Activated B cell treated with CpG ODN at 0.5 μM for 24 hours (primary cell): ENCODE results near the gene EML6. TPM values are rescaled to one million over a fixed set of nuclear protein-coding genes. Genes with fewer than 3 reads are reported as not detected.

ENCODE experiments used
- ATAC-seq: fragments of 200-7000 bp; cut with Tn5 transposase; one replicate; pipeline ENCODE4 v1.10.0; 2021; ENCODE audit warnings: low read depth, mild to moderate bottlenecking, moderate library complexity
- CTCF ChIA-PET: fragments of 350-600 bp; sonication (Branson Sonifier 250); formaldehyde crosslinking; loops from one replicate; lab custom pipeline; 2021; ENCODE audit warnings: antibody characterized with exemption; lab: Charles Lee
- POLR2A ChIA-PET: fragments of 350-600 bp; sonication (Branson Sonifier 250); formaldehyde crosslinking; loops from one replicate; lab custom pipeline; 2021; ENCODE audit warnings: antibody characterized with exemption; lab: Charles Lee
- DNase-seq: peaks from one replicate; pipeline ENCODE4 v3.0.0; 2022
- H3K27ac Mint-ChIP-seq: one replicate; pipeline ENCODE4 v1.8.0; 2020; ENCODE audit warnings: mixed read lengths
- H3K27me3 Mint-ChIP-seq: one replicate; pipeline ENCODE4 v1.8.0; 2021; ENCODE audit warnings: mixed read lengths
- H3K36me3 Mint-ChIP-seq: one replicate; pipeline ENCODE4 v1.8.0; 2021; ENCODE audit warnings: low read depth, mixed read lengths
- H3K4me1 Mint-ChIP-seq: one replicate; pipeline ENCODE4 v1.8.0; 2021; ENCODE audit warnings: mixed read lengths
- H3K4me3 Mint-ChIP-seq: one replicate; pipeline ENCODE4 v1.8.0; 2020; ENCODE audit warnings: mild to moderate bottlenecking, mixed read lengths
- H3K9me3 Mint-ChIP-seq: one replicate; pipeline ENCODE4 v1.8.0; 2020; ENCODE audit warnings: mixed read lengths
- intact Hi-C: fragments of 100-400 bp; cut with micrococcal nuclease; formaldehyde crosslinking; loops from one replicate; pipeline ENCODE4 v1.15.1; 2024
- total RNA-seq: library from RNA; stranded (reverse); gene quantifications from 2 replicates; pipeline ENCODE4 v1.2.3, GENCODE V29; 2022
- TF ChIP-seq, protein P1 (sequence below): fragments of 200-600 bp; IDR thresholded peaks from one replicate; pipeline ENCODE4 v1.8.0; 2022; ENCODE audit warnings: antibody characterized with exemption, mild to moderate bottlenecking

EML6 gene
- total RNA-seq, 1 donor from 2014 or later: 31.5 TPM

DNA sequence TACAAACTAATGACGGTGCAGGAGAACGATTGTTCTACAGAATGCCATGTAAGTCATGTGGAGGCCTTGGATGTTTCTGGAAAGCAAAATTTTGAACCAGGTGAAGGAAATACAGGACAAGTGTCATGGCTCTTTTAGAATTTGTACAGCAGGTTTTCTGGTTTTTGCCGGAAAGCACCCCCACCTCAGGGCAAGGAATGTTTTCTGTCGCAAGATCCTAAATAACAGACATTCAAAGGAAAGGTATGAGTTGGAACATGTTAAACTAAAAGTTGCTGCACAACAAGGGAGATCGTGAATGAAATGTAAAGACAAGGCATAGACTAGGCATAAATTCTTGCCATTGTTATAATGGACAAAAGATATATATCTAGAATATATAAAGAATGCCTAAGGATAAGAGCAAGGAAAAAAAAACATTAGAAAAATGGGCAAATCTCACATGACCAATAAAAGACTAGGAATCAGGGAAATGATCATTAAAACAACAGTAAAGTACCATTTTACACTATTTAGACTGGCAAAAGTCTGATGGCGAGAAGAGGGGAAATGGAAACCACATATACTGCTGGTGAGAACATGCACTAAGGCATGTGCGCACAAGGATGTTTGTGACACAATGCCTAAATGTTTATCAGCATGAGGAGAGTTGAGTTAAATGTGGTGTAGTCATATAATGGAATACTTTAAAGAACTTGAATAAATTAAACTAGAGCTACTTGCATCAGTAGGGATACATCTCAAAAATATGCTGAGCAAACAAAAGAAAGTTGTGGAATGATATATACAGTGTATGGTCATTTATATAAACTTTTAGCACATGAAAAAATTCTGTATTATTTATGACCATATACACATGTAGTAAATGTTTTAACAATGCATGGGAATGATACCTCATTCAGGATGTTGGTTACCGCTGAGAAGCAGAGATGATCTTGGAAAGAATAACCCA lies 127.0 kb downstream of the EML6 start:
- no peak for DNase-seq
- POLR2A ChIA-PET: no interaction called here
- ATAC-seq: no peak
- H3K36me3 Mint-ChIP-seq: peaks cover 16% of the 10 kb centered on the region
- no peaks in the 10 kb centered on the region for H3K27me3 Mint-ChIP-seq
- CTCF ChIA-PET: no interaction called here
- H3K27ac Mint-ChIP-seq: no peak overlapping the region
- H3K4me3 Mint-ChIP-seq: no peak overlapping the region
- intact Hi-C loops: no loop called here
- peaks cover 5% of the 10 kb centered on the region for H3K4me1 Mint-ChIP-seq
- TF ChIP-seq, protein P1, sequence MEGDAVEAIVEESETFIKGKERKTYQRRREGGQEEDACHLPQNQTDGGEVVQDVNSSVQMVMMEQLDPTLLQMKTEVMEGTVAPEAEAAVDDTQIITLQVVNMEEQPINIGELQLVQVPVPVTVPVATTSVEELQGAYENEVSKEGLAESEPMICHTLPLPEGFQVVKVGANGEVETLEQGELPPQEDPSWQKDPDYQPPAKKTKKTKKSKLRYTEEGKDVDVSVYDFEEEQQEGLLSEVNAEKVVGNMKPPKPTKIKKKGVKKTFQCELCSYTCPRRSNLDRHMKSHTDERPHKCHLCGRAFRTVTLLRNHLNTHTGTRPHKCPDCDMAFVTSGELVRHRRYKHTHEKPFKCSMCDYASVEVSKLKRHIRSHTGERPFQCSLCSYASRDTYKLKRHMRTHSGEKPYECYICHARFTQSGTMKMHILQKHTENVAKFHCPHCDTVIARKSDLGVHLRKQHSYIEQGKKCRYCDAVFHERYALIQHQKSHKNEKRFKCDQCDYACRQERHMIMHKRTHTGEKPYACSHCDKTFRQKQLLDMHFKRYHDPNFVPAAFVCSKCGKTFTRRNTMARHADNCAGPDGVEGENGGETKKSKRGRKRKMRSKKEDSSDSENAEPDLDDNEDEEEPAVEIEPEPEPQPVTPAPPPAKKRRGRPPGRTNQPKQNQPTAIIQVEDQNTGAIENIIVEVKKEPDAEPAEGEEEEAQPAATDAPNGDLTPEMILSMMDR: no peak
- H3K9me3 Mint-ChIP-seq: no peaks in the 10 kb centered on the region

DNA sequence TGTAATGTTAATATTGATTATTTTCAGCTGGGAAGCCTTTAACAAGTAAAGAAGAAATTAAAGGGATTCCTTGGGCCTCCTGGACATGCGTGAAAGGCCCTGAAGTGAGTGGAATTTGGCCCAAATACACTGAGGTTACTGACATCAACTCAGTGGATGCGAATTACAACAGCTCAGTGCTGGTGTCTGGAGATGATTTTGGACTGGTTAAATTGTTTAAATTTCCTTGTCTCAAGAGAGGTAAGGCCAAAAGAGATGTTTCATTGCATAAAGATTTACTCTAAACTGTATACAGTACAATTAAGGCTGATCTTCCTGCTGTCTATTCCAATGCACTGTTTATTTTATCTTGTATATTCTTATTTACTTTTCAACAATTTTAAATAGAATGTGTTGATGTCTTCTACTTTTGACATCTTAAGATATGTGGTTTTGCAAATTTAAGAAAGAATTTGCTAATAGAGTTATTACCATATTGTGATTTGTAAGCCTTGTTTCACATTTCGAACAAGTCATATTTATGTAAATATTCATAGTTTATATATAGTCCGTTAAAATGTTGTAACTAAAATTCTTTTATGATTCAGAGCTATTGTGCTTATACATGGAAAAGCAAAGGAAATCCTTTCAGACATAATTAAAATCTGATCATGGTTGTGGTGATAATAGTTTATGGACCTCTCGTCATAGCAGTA lies 130.3 kb downstream of the EML6 start:
- intact Hi-C loops: no loop called here
- ChIA-PET POLR2A (no interaction called here), CTCF (no interaction called here)
- DNase-seq (no peak), ATAC-seq (no peak)
- TF ChIP-seq, protein P1: no peak
- peaks cover 19% of the 10 kb centered on the region for H3K36me3 Mint-ChIP-seq
- H3K9me3 Mint-ChIP-seq: no peaks in the 10 kb centered on the region
- no peak overlapping the region for H3K4me3 Mint-ChIP-seq
- no peaks in the 10 kb centered on the region for H3K4me1 Mint-ChIP-seq
- no peaks in the 10 kb centered on the region for H3K27me3 Mint-ChIP-seq
- H3K27ac Mint-ChIP-seq: no peak overlapping the region

DNA sequence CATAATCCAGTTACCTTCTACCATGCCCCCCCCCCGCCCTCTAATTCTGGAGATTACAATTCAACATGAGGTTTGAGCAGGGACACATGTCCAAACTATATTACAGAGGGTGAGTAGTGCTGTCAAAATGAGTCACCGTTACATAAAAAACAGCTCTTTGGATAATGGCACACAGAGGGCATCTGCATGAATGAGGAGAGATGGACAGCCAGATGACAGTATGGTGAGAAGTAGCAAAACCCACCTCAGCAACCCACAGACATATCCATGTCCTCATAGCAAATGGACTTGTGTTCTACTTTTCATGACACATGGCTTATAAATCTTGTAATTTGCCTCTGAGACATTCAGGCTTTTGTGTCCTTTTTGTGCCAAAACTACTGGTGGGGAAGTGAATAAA lies 132.0 kb downstream of the EML6 start:
- ChIA-PET POLR2A (no interaction called here), CTCF (no interaction called here)
- H3K4me1 Mint-ChIP-seq: no peaks in the 10 kb centered on the region
- DNase-seq: no peak
- H3K4me3 Mint-ChIP-seq: no peak overlapping the region
- peaks cover 9% of the 10 kb centered on the region for H3K36me3 Mint-ChIP-seq
- no peaks in the 10 kb centered on the region for H3K9me3 Mint-ChIP-seq
- no peak for ATAC-seq
- H3K27ac Mint-ChIP-seq: no peak overlapping the region
- TF ChIP-seq, protein P1: no peak
- no peaks in the 10 kb centered on the region for H3K27me3 Mint-ChIP-seq
- intact Hi-C loops: no loop called here

DNA sequence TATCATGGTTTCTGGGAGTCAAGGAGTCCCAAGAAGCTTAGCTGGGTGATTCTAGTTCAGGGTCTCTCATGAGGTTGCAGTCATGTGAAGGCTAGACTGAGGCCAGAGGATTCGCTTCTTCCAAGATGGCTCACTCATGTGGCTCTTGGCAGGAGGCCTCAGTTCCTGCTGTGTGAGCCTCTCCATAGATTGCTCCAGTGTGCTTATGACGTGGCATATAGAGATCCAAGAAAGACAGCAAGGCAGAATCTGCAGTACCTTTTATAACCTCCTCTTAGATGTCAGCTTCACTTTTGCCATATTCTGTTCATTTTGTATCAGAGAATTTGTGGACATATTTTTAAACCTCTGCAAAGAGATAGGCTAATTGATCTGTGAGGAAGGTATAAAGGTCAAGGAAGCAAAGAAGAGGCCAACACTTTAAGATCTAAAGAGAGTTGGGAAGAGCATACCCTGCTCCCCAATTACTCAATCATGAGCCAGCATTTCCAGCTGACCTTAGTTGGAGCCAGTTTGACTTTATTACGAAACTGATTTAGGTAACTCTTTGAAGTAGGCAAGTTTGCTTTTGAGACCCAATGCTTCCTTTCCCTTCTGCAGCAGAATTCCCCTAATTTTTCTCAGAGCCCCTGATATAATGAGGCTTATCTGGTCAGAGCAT lies 134.7 kb downstream of the EML6 start:
- no peaks in the 10 kb centered on the region for H3K9me3 Mint-ChIP-seq
- POLR2A ChIA-PET: no interaction called here
- intact Hi-C loops: no loop called here
- ATAC-seq (no peak), DNase-seq (no peak)
- peaks cover 10% of the 10 kb centered on the region for H3K36me3 Mint-ChIP-seq
- CTCF ChIA-PET: no interaction called here
- no peaks in the 10 kb centered on the region for H3K27me3 Mint-ChIP-seq
- no peaks in the 10 kb centered on the region for H3K4me1 Mint-ChIP-seq
- TF ChIP-seq, protein P1: no peak
- H3K27ac Mint-ChIP-seq: no peak overlapping the region
- no peak overlapping the region for H3K4me3 Mint-ChIP-seq

DNA sequence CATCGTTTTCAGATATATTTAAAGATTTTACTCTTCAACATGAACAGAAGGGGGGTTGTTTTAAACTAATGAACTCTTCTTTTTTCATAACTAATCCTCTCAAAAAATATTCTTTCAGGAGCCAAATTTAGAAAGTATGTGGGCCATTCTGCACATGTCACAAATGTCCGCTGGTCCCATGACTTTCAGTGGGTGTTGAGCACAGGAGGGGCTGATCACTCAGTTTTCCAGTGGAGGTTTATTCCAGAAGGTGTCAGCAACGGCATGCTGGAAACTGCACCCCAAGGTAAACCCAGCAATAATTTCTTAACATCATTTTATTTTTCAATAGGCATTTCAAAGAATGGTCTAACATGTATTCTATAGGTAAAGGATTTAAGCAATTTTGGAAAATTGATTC lies 136.0 kb downstream of the EML6 start:
- ChIA-PET POLR2A (interaction anchor here (0.5 kb wide), 1 partner anchor 822 kb away, joined by 4 read pairs; no protein-coding TSS in a partner anchor), CTCF (no interaction called here)
- Mint-ChIP-seq H3K27ac (no peak overlapping the region), H3K4me3 (no peak overlapping the region), H3K4me1 (no peaks in the 10 kb centered on the region), H3K9me3 (no peaks in the 10 kb centered on the region), H3K27me3 (no peaks in the 10 kb centered on the region), H3K36me3 (peaks cover 12% of the 10 kb centered on the region)
- DNase-seq (no peak), ATAC-seq (no peak)
- TF ChIP-seq, protein P1: no peak
- intact Hi-C loops: no loop called here
